GM23338 (cell line): Measurements from ENCODE around the gene SULT1C3. TPM values are rescaled to one million over a fixed set of nuclear protein-coding genes. Genes with fewer than 3 reads are reported as not detected.

Experiments
- ATAC-seq: fragments of 200-7000 bp; cut with Tn5 transposase; 3 replicates; pipeline ENCODE4 v1.9.1; 2020
- DNase-seq: peaks from one replicate; pipeline ENCODE4 v3.0.0-alpha.2; 2015; ENCODE audit warnings: low spot score
- H2AFZ ChIP-seq: fragments of 200-600 bp; sonication (generic); 2 replicates; pipeline ENCODE4 v1.8.0; 2016; ENCODE audit warnings: antibody characterized with exemption, mild to moderate bottlenecking, moderate library complexity
- H3F3A ChIP-seq: fragments of 200-600 bp; sonication (generic); replicated peaks from 2 replicates; pipeline ENCODE4 v1.8.0; 2017; ENCODE audit warnings: antibody characterized with exemption, mixed run types, low read depth
- H3K27ac ChIP-seq: fragments of 200-600 bp; sonication (generic); 2 replicates; pipeline ENCODE4 v1.6.1; 2016; ENCODE audit warnings: low read depth
- H3K27me3 ChIP-seq: fragments of 200-600 bp; sonication (generic); 2 replicates; pipeline ENCODE4 v1.8.0; 2016; ENCODE audit warnings: mild to moderate bottlenecking, mixed run types, moderate library complexity; ENCODE audit not compliant: insufficient read depth
- H3K36me3 ChIP-seq: fragments of 200-600 bp; sonication (generic); 2 replicates; pipeline ENCODE4 v1.8.0; 2016; ENCODE audit warnings: mild to moderate bottlenecking; ENCODE audit not compliant: insufficient read depth
- H3K4me1 ChIP-seq: fragments of 200-600 bp; sonication (generic); 2 replicates; pipeline ENCODE4 v1.8.0; 2016; ENCODE audit warnings: mild to moderate bottlenecking, moderate library complexity; ENCODE audit not compliant: insufficient read depth
- H3K4me2 ChIP-seq: fragments of 200-600 bp; sonication (generic); 2 replicates; pipeline ENCODE4 v1.7.1; 2017; ENCODE audit warnings: mixed run types
- H3K4me3 ChIP-seq: fragments of 200-600 bp; sonication (generic); 2 replicates; pipeline ENCODE4 v1.6.1; 2016; ENCODE audit warnings: mixed run types
- H3K79me2 ChIP-seq: fragments of 200-600 bp; sonication (generic); replicated peaks from 2 replicates; pipeline ENCODE4 v1.8.0; 2017; ENCODE audit warnings: mild to moderate bottlenecking; ENCODE audit not compliant: insufficient read depth
- H3K9me2 ChIP-seq: fragments of 200-600 bp; sonication (generic); 2 replicates; pipeline ENCODE4 v1.8.0; 2017; ENCODE audit not compliant: insufficient read depth
- H4K20me1 ChIP-seq: fragments of 200-600 bp; sonication (generic); replicated peaks from 2 replicates; pipeline ENCODE4 v1.8.0; 2017; ENCODE audit warnings: mild to moderate bottlenecking; ENCODE audit not compliant: insufficient read depth
- H3K27ac Mint-ChIP-seq: 2 replicates; pipeline ENCODE4 v1.8.0; 2020; ENCODE audit warnings: inconsistent platforms, mild to moderate bottlenecking, moderate library complexity, mixed read lengths
- H3K27me3 Mint-ChIP-seq: 3 replicates; pipeline ENCODE4 v1.8.0; 2022; ENCODE audit warnings: low read depth, mild to moderate bottlenecking, moderate library complexity, mixed read lengths, inconsistent platforms; ENCODE audit not compliant: insufficient read depth, poor library complexity
- H3K36me3 Mint-ChIP-seq: 3 replicates; pipeline ENCODE4 v1.8.0; 2021; ENCODE audit warnings: low read depth, mild to moderate bottlenecking, inconsistent platforms, moderate library complexity, mixed read lengths
- H3K4me1 Mint-ChIP-seq: 3 replicates; pipeline ENCODE4 v1.8.0; 2020; ENCODE audit warnings: mild to moderate bottlenecking, inconsistent platforms, mixed read lengths
- H3K4me3 Mint-ChIP-seq: 3 replicates; pipeline ENCODE4 v1.8.0; 2021; ENCODE audit warnings: moderate library complexity, mild to moderate bottlenecking, inconsistent platforms, mixed read lengths
- H3K9me3 Mint-ChIP-seq: 3 replicates; pipeline ENCODE4 v1.8.0; 2020; ENCODE audit warnings: moderate library complexity, mild to moderate bottlenecking, inconsistent platforms, mixed read lengths
- CREB1 ChIP-seq: fragments of 250-450 bp; sonication (Bioruptor Pico); IDR thresholded peaks from 2 replicates; pipeline ENCODE4 v1.5.0; 2020; ENCODE audit warnings: low read depth, mild to moderate bottlenecking, moderate library complexity
- CTCF ChIP-seq, 2 experiments: fragments of 200-600 bp in 1 of 2; sonication (generic) in 1 of 2; conservative IDR thresholded peaks; 2 replicates each; pipeline versions ENCODE4 v1.5.1 to v1.6.1; 2016 to 2017; ENCODE audit warnings: antibody characterized with exemption in 2 of 2, low read depth in 2 of 2, mild to moderate bottlenecking in 2 of 2, moderate library complexity in 1 of 2
- ETS1 ChIP-seq: IDR thresholded peaks from 2 replicates; pipeline ENCODE4 v1.6.1; 2016; ENCODE audit warnings: antibody characterized with exemption
- EZH2 ChIP-seq: fragments of 200-600 bp; sonication (generic); IDR thresholded peaks from one replicate; pipeline ENCODE4 v1.8.0; 2017; ENCODE audit warnings: antibody characterized with exemption, mild to moderate bottlenecking, low read depth; ENCODE audit not compliant: unreplicated experiment
- EZH2phosphoT487 ChIP-seq: fragments of 200-600 bp; sonication (generic); IDR thresholded peaks from one replicate; pipeline ENCODE4 v1.8.1; 2018; ENCODE audit warnings: antibody characterized with exemption; ENCODE audit not compliant: unreplicated experiment
- JUNB ChIP-seq: IDR thresholded peaks from one replicate; pipeline ENCODE4 v1.6.1; 2016; ENCODE audit warnings: antibody characterized with exemption; ENCODE audit not compliant: unreplicated experiment
- NANOG ChIP-seq: IDR thresholded peaks from 2 replicates; pipeline ENCODE4 v1.6.1; 2016; ENCODE audit warnings: antibody characterized with exemption, borderline replicate concordance
- POLR2AphosphoS5 ChIP-seq: IDR thresholded peaks from 2 replicates; pipeline ENCODE4 v1.6.1; 2016; ENCODE audit warnings: antibody characterized with exemption, low read depth
- REST ChIP-seq: IDR thresholded peaks from one replicate; pipeline ENCODE4 v1.6.1; 2018; ENCODE audit warnings: antibody characterized with exemption; ENCODE audit not compliant: unreplicated experiment
- STAT1 ChIP-seq: IDR thresholded peaks from one replicate; pipeline ENCODE4 v1.6.1; 2016; ENCODE audit warnings: antibody characterized with exemption; ENCODE audit not compliant: unreplicated experiment
- ZNF114 ChIP-seq: fragments of 250-450 bp; sonication (Bioruptor Pico); IDR thresholded peaks from 2 replicates; pipeline ENCODE4 v1.5.0; 2020; ENCODE audit warnings: mild to moderate bottlenecking, moderate library complexity
- ZNF331 ChIP-seq: fragments of 250-450 bp; sonication (Bioruptor Pico); IDR thresholded peaks from 2 replicates; pipeline ENCODE4 v1.5.0; 2020; ENCODE audit warnings: low read depth, mild to moderate bottlenecking, moderate library complexity
- ZNF462 ChIP-seq: fragments of 250-450 bp; sonication (Bioruptor Pico); IDR thresholded peaks from 2 replicates; pipeline ENCODE4 v1.5.0; 2020; ENCODE audit warnings: mild to moderate bottlenecking, moderate library complexity
- polyA plus RNA-seq: library from polyadenylated mRNA; unstranded; fragments of >200 nt; fragmentation: Nextera tagmentation; extraction: Ambion mirVana; gene quantifications from 2 replicates; pipeline ENCODE4 v1.2.1, GENCODE V29; 2016
- total RNA-seq: library from RNA; depleted of rRNA; stranded (reverse); fragments of >200 nt; shearing (Covaris generic); gene quantifications from 2 replicates; pipeline ENCODE4 v1.2.3, GENCODE V29; 2014

The SULT1C3 gene
- total and polyA plus RNA-seq, 2 experiments from 2014 or later, result not detected

- Mint-ChIP-seq H3K27me3 (peaks cover 2% of the 10 kb centered on the region), H3K4me1 (no peaks in the 10 kb centered on the region), H3K4me3 (no peak overlapping the region), H3K36me3 (no peaks in the 10 kb centered on the region; the same call in 2 of the 3 replicates), H3K27ac (no peak overlapping the region), H3K9me3 (no peaks in the 10 kb centered on the region; the same call in 2 of the 3 replicates)
- H3K27ac ChIP-seq, result no peak overlapping the region
- no peaks in the 10 kb centered on the region for H3F3A ChIP-seq
- no peak overlapping the region for H3K4me2 ChIP-seq
- H4K20me1 ChIP-seq, result no peaks in the 10 kb centered on the region
- no peaks in the 10 kb centered on the region; the same call in 1 of the 2 replicates for H3K9me2 ChIP-seq
- H3K27me3 ChIP-seq, result no peaks in the 10 kb centered on the region
- no peaks in the 10 kb centered on the region for H3K79me2 ChIP-seq
- DNase-seq (no peak), ATAC-seq (no peak)
- no peaks in the 10 kb centered on the region for H3K4me1 ChIP-seq
- no peak overlapping the region for H2AFZ ChIP-seq
- H3K4me3 ChIP-seq, result no peak overlapping the region
- H3K36me3 ChIP-seq, result no peaks in the 10 kb centered on the region
- no peak for TF ChIP-seq JUNB
- TF ChIP-seq EZH2, result no peak
- no peak for TF ChIP-seq ZNF114
- TF ChIP-seq ZNF462 (CRISPR knock-in tag), result no peak
- no peak for TF ChIP-seq REST
- TF ChIP-seq ETS1, result no peak
- no peak for TF ChIP-seq NANOG
- TF ChIP-seq POLR2AphosphoS5, result no peak
- TF ChIP-seq CREB1 (CRISPR knock-in tag), result no peak
- no peak for TF ChIP-seq CTCF (conservative IDR thresholded peaks at IDR 0.05; ENCODE audit: low read depth in 2 of 2)
- no peak for TF ChIP-seq EZH2phosphoT487
- no peak for TF ChIP-seq STAT1
- TF ChIP-seq ZNF331 (CRISPR knock-in tag), result no peak
These were observed 30.6 kb downstream of the SULT1C3 start for GRCh38 chr2:108270346-108270745.
